Purkinje cell (primary cell): ENCODE measurements around the gene SGCD. TPM values are rescaled to one million over a fixed set of nuclear protein-coding genes. Genes with fewer than 3 reads are reported as not detected.

Experiments used
- polyA plus RNA-seq: library from polyadenylated mRNA; unstranded; fragments of >200 nt; fragmentation: Nextera tagmentation; gene quantifications from 2 replicates; pipeline ENCODE4 v1.2.1, GENCODE V29; 2014

Gene SGCD
- 4.5 and 7.7 TPM in 2 replicates for polyA plus RNA-seq

GRCh38 chr5:156326718-156327259 is at the start of gene SGCD:
SGCD (plus strand) TSS chr5:156327164.

